Heart left ventricle (tissue), 16 donors: Measurements from ENCODE around the gene RHBDF2. TPM values are rescaled to one million over a fixed set of nuclear protein-coding genes. Genes with fewer than 3 reads are reported as not detected.

Source experiments
- ATAC-seq, 4 donors: fragments of 200-7000 bp; cut with Tn5 transposase; one replicate each; pipeline ENCODE4 v1.9.1; 2020 to 2022; ENCODE audit warnings: moderate library complexity in 4 of 4, mild to moderate bottlenecking in 3 of 4, moderate number of reproducible peaks in 1 of 4
- DNase-seq, 5 donors: peaks; one replicate each; pipeline ENCODE4 v3.0.0-alpha.2; 2020
- H3K27ac ChIP-seq, 12 donors: fragments of 200-600 bp; sonication (generic) in 4 of 12; one replicate each; pipeline versions ENCODE4 v1.5.0 to v1.8.0; 2016 to 2022; ENCODE audit warnings: mild to moderate bottlenecking in 2 of 12
- H3K27me3 ChIP-seq, 9 donors: fragments of 200-600 bp; sonication (generic) in 2 of 9; one replicate each; pipeline versions ENCODE4 v1.5.1 to v1.8.0; 2016 to 2022; ENCODE audit warnings: mild to moderate bottlenecking in 3 of 9
- H3K36me3 ChIP-seq, 9 donors: fragments of 200-600 bp; sonication (generic) in 2 of 9; one replicate each; pipeline versions ENCODE4 v1.5.0 to v1.8.0; 2018 to 2022; ENCODE audit warnings: mild to moderate bottlenecking in 2 of 9
- H3K4me1 ChIP-seq, 12 donors: fragments of 200-600 bp; sonication (generic) in 4 of 12; one replicate each; pipeline versions ENCODE4 v1.5.0 to v1.8.0; 2016 to 2022; ENCODE audit warnings: mild to moderate bottlenecking in 3 of 12
- H3K4me3 ChIP-seq, 12 donors: fragments of 200-600 bp; sonication (generic) in 4 of 12; one replicate each; pipeline versions ENCODE4 v1.5.0 to v1.8.0; 2017 to 2022; ENCODE audit warnings: mild to moderate bottlenecking in 9 of 12, moderate library complexity in 4 of 12
- H3K9me3 ChIP-seq, 12 donors: fragments of 200-600 bp; sonication (generic) in 4 of 12; one replicate each; pipeline versions ENCODE4 v1.5.0 to v1.8.0; 2016 to 2022; ENCODE audit warnings: mild to moderate bottlenecking in 1 of 12
- CTCF ChIP-seq, 12 donors: fragments of 200-600 bp; sonication (generic) in 4 of 12; IDR thresholded peaks; one replicate each; pipeline versions ENCODE4 v1.5.0 to v1.8.0; 2018 to 2022; ENCODE audit warnings: antibody characterized with exemption in 12 of 12, mild to moderate bottlenecking in 5 of 12
- POLR2A ChIP-seq, 2 donors: fragments of 450-650 bp; IDR thresholded peaks; one replicate each; pipeline ENCODE4 v1.6.1; 2017; ENCODE audit warnings: antibody characterized with exemption in 2 of 2, mild to moderate bottlenecking in 2 of 2, moderate library complexity in 2 of 2
- WGBS, 4 donors: extraction: QIAGEN DNeasy Blood & Tissue Kit in 2 of 4; methylation state at CpG; one replicate each; pipeline versions ENCODE4 v1.1.5 to v1.1.7; 2013 to 2018; 5-methylcytosine and 5-hydroxymethylcytosine counted together
- intact Hi-C, 10 donors: fragments of 100-400 bp; cut with DNase I; formaldehyde crosslinking; loops; one replicate each; pipeline versions ENCODE4 v1.11.1 to v1.14.2; 2022
- polyA plus RNA-seq, 2 donors: library from polyadenylated mRNA; stranded (reverse); fragments of 200-250 nt; gene quantifications; one replicate each; pipeline ENCODE4 v1.2.3, GENCODE V29; 2013
- total RNA-seq, 9 donors: library from RNA; depleted of rRNA in 2 of 9; stranded (reverse); fragments of >200 nt in 2 of 9; fragmentation: NEBNext Ultra II Directional in 3 of 9; extraction: Animal tissue kit (Norgen Biotek cat#: 25700) in 3 of 9; gene quantifications; one replicate each; pipeline versions ENCODE4 v1.1.0 to v1.2.4, GENCODE V29; 2016 to 2023
- donor health status: ischemic (EF 13 %, LVEDD 7.1; RV severe dilation, severe dysfunction).
- donor health status: healthy with polysubstance abuse.
- donor health status: DM: no; HTN: yes; CAD: no.
- donor health status: DM: no; HTN: no; CAD: no.
- donor health status: ischemic (EF 25% LVEDD 6.9; RV normal size, moderate dysfunction).
- donor health status: ischemic (EF 25% LVEDD 5.7; RV mildly dilated, moderate dysfunction).
- donor health status: healthy.
- donor health status: DM: yes; HTN: yes; CAD: no.
- donor health status: ischemic (EF 35%, LVEDD 5.7; RV mildly dilated, moderate dysfunction).
- donor health status: nonischemic (EF 11% LVEDD 7.7; RV severe dilation, severe dysfunction).
- donor health status: DM: yes; HTN: yes; CAD: no.
- donor health status: PGD.
- donor health status: ischemic (EF 29% LVEDD 5.4; RV normal size, mild dysfunction).
- donor health status: nonischemic (EF 23%, LVEDD 6.1; RV moderate dilation, normal function).

Gene RHBDF2
- total and polyA plus RNA-seq, 11 donors = 6.3 to 49.4 (median 14.1) TPM

GRCh38 chr17:76537288-76537577 lies 36.0 kb upstream of the RHBDF2 start:
- peak overlapping the region; percentile 58 to 90 (median 78) for H3K27ac ChIP-seq
- no peak for TF ChIP-seq CTCF (IDR thresholded peaks at IDR 0.05)
- no peak for TF ChIP-seq POLR2A (IDR thresholded peaks at IDR 0.05)
- H3K4me1 ChIP-seq = peaks cover 0 to 64% (median 32%) of the 10 kb centered on the region in 12 donors

GRCh38 chr17:76536511-76537287 lies 35.5 kb upstream of the RHBDF2 start:
- H3K4me1 ChIP-seq = peaks cover 0 to 66% (median 33%) of the 10 kb centered on the region in 12 donors
- peaks cover 0 to 3% (median 0%) of the 10 kb centered on the region in 9 donors for H3K36me3 ChIP-seq
- H3K9me3 ChIP-seq = no peaks in the 10 kb centered on the region
- H3K4me3 ChIP-seq = peak overlapping the region; percentile 28 to 74 (median 58)
- ATAC-seq (no peak), DNase-seq (peak in 1 of 5 donors; percentile 18)
- intact Hi-C loops = no loop called here
- peak overlapping the region; percentile 58 to 90 (median 78) for H3K27ac ChIP-seq
- peaks cover 0 to 38% (median 0%) of the 10 kb centered on the region in 9 donors for H3K27me3 ChIP-seq
- WGBS, 4 donors = 51 to 74% (median 59%) methylated on average over 18 to 25 of the region's 25 CpGs
- no peak for TF ChIP-seq CTCF (IDR thresholded peaks at IDR 0.05)
- no peak for TF ChIP-seq POLR2A (IDR thresholded peaks at IDR 0.05)

More at GRCh38 chr17:76537288-76537577, 36.0 kb upstream of the RHBDF2 start:
- intact Hi-C loops = no loop called here
- 5 to 8% (median 7%) methylated on average over 22 to 26 of the region's 26 CpGs for WGBS, 4 donors
- DNase-seq (peak in 2 of 5 donors; percentile 69 to 70), ATAC-seq (no peak)
- Histone ChIP-seq H3K9me3 (no peaks in the 10 kb centered on the region), H3K36me3 (peaks cover 0 to 3% (median 0%) of the 10 kb centered on the region in 9 donors), H3K27me3 (peaks cover 0 to 38% (median 0%) of the 10 kb centered on the region in 9 donors), H3K4me3 (peak overlapping the region; percentile 28 to 74 (median 58))

GRCh38 chr17:76535788-76536510 lies 34.7 kb upstream of the RHBDF2 start:
- Histone ChIP-seq H3K9me3 (no peaks in the 10 kb centered on the region), H3K36me3 (peaks cover 0 to 6% (median 0%) of the 10 kb centered on the region in 9 donors), H3K27ac (peak overlapping the region; percentile 45 to 90 (median 76)), H3K27me3 (peaks cover 0 to 38% (median 0%) of the 10 kb centered on the region in 9 donors), H3K4me1 (peaks cover 4 to 66% (median 34%) of the 10 kb centered on the region in 12 donors), H3K4me3 (peak overlapping the region; percentile 28 to 74 (median 58))
- ATAC-seq (no peak), DNase-seq (peak in 1 of 5 donors; percentile 21)
- WGBS, 4 donors = 74 to 88% (median 77%) methylated on average over 16 to 19 of the region's 19 CpGs
- intact Hi-C loops = no loop called here
- TF ChIP-seq POLR2A (IDR thresholded peaks at IDR 0.05) (no peak), CTCF (IDR thresholded peaks at IDR 0.05) (no peak)
